Left lung (tissue), 10 donors: Measurements from ENCODE around the gene TCN2. TPM values are rescaled to one million over a fixed set of nuclear protein-coding genes. Genes with fewer than 3 reads are reported as not detected.
A peak's percentile ranks its signal among the peaks of the same experiment; 100 is the strongest.

Experiments used
- ATAC-seq: fragments of 200-7000 bp; cut with Tn5 transposase; one replicate; pipeline ENCODE4 v1.9.1; 2020; ENCODE audit warnings: moderate library complexity
- DNase-seq, 4 donors: peaks; one replicate each; pipeline ENCODE4 v3.0.0-alpha.2; 2013 to 2020
- H3K27ac ChIP-seq, 2 donors: fragments of 200-600 bp; sonication (generic) in 1 of 2; one replicate each; pipeline versions ENCODE4 v1.5.0 to v1.8.0; 2020 to 2021
- H3K27me3 ChIP-seq, 2 donors: fragments of 200-600 bp; sonication (generic) in 1 of 2; one replicate each; pipeline versions ENCODE4 v1.5.0 to v1.8.0; 2020 to 2021
- H3K36me3 ChIP-seq, 2 donors: fragments of 200-600 bp; sonication (generic) in 1 of 2; one replicate each; pipeline versions ENCODE4 v1.5.0 to v1.8.0; 2020 to 2021
- H3K4me1 ChIP-seq, 2 donors: fragments of 200-600 bp; one replicate each; pipeline ENCODE4 v1.8.0; 2021
- H3K4me3 ChIP-seq, 2 donors: fragments of 200-600 bp; sonication (generic) in 1 of 2; one replicate each; pipeline versions ENCODE4 v1.5.0 to v1.8.0; 2020 to 2021; ENCODE audit warnings: mild to moderate bottlenecking in 1 of 2
- H3K9me3 ChIP-seq, 2 donors: fragments of 200-600 bp; sonication (generic) in 1 of 2; one replicate each; pipeline versions ENCODE4 v1.5.0 to v1.8.0; 2020 to 2021
- intact Hi-C, 2 donors: fragments of 100-400 bp; cut with DNase I; formaldehyde crosslinking; loops; one replicate each; pipeline versions ENCODE4 v1.11.2 to v1.14.2; 2022
- polyA plus RNA-seq, 6 donors: library from polyadenylated mRNA; unstranded; fragments of 120-200 nt; gene quantifications; one replicate each; pipeline ENCODE4 v1.2.1, GENCODE V29; 2013; ENCODE audit not compliant: insufficient read length in 6 of 6
- total RNA-seq, 2 donors: library from RNA; stranded (reverse); fragmentation: NEBNext Ultra II Directional; extraction: Animal tissue kit (Norgen Biotek cat#: 25700); gene quantifications; one replicate each; pipeline ENCODE4 v1.2.1, GENCODE V29; 2021
- TF ChIP-seq, protein P1 (sequence below), 2 donors: fragments of 200-600 bp; sonication (generic) in 1 of 2; IDR thresholded peaks; one replicate each; pipeline versions ENCODE4 v1.5.0 to v1.8.0; 2021; ENCODE audit warnings: antibody characterized with exemption in 2 of 2
- donor health status: DM: no; HTN: yes; CAD: no.
- donor health status: DM: no; HTN: no; CAD: no.

TCN2 gene
- total and polyA plus RNA-seq, 8 donors, result 22.4 to 57.6 (median 33.2) TPM

DNA sequence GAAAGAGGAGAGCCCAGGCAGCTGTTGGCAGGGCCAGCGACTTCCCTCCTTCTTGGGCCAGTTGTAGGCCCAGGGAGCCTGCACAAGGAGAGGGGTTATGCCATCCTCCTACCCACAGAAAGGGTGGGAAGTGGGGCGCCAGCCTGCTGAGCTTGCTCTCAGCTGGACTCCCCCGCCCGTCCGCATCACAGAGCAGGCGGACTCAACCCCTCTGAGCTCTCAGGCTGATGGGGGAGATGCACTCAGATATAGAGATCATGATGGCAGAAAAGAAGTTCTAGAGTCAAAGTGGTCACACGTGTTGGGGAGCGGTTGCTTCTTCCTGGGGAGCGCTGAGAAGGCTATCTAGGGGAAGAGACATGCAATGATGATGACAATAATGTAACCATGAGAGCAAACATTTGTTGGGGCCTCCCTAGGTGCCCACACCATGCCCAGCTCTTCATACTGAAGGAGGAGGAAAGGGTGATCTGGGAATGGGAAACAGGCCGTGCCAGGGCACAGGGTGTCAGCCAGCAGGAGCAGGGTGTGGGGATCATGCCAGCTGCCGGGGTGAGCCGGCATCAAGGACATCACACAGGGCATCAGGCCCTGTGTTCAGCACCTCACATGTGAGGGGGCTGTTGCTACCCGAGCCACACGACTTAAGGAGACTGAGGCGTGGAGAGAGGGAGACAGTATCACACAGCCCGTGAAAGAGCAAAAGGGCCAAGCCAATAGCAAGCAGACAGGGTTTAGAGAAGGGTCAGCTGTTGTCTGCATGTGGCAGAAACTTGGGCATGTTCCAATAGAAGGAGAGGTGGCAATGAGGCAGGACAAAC lies 36.3 kb downstream of the TCN2 start:
- H3K4me1 ChIP-seq, result no peaks in the 10 kb centered on the region
- no peak overlapping the region for H3K27ac ChIP-seq
- TF ChIP-seq, protein P1, sequence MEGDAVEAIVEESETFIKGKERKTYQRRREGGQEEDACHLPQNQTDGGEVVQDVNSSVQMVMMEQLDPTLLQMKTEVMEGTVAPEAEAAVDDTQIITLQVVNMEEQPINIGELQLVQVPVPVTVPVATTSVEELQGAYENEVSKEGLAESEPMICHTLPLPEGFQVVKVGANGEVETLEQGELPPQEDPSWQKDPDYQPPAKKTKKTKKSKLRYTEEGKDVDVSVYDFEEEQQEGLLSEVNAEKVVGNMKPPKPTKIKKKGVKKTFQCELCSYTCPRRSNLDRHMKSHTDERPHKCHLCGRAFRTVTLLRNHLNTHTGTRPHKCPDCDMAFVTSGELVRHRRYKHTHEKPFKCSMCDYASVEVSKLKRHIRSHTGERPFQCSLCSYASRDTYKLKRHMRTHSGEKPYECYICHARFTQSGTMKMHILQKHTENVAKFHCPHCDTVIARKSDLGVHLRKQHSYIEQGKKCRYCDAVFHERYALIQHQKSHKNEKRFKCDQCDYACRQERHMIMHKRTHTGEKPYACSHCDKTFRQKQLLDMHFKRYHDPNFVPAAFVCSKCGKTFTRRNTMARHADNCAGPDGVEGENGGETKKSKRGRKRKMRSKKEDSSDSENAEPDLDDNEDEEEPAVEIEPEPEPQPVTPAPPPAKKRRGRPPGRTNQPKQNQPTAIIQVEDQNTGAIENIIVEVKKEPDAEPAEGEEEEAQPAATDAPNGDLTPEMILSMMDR (IDR thresholded peaks at IDR 0.05), result no peak
- no peak overlapping the region for H3K4me3 ChIP-seq
- H3K27me3 ChIP-seq, result no peaks in the 10 kb centered on the region
- no peak for ATAC-seq
- no peak for DNase-seq
- H3K36me3 ChIP-seq, result no peaks in the 10 kb centered on the region
- intact Hi-C loops, result no loop called here
- no peaks in the 10 kb centered on the region for H3K9me3 ChIP-seq

DNA sequence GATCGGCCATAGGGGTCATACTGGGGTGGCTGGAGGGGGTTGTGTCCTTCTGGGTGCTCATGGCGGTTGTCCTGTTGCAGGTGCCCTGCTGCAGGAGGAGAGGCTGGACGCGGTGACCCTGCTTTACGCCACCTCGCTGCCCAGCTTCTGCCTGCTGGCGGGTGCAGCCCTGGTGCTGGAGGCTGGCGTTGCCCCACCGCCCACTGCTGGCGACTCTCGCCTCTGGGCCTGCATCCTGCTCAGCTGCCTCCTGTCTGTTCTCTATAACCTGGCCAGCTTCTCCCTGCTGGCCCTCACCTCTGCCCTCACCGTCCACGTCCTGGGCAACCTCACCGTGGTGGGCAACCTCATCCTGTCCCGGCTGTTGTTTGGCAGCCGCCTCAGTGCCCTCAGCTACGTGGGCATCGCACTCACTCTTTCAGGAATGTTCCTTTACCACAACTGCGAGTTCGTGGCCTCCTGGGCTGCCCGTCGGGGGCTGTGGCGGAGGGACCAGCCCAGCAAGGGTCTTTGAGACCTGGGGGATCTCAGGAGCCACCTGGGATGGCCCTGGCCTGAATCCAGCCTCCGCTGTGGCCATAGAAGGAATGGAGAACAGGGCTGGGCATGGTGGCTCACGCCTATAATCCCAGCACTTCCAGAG lies 39.7 kb downstream of the TCN2 start:
- DNase-seq (no peak), ATAC-seq (no peak)
- TF ChIP-seq, protein P1 (IDR thresholded peaks at IDR 0.05), result no peak
- Histone ChIP-seq H3K27ac (no peak overlapping the region), H3K4me1 (peaks cover 3 to 14% of the 10 kb centered on the region in 2 donors), H3K9me3 (no peaks in the 10 kb centered on the region), H3K27me3 (no peaks in the 10 kb centered on the region), H3K4me3 (no peak overlapping the region), H3K36me3 (no peaks in the 10 kb centered on the region)
- intact Hi-C loops, result no loop called here

DNA sequence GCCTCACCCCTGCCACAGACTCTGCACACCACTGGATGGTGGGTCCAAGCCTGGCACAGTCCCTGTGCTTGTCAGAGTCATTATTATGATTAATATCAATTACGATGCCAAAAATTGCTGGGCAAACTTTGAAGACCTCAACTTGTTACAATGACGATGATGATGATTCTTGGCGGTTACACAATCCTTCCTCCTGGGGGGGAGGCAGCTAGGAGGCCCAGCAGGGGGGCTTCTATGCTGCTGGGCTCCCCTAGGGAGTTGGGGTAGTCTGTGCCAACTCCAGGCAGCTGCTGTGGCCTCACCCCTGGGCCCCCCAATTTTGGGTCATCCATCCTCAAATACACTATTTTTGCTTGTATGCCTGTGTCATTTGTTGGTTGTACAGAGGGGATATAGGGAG lies 40.6 kb downstream of the TCN2 start:
- no peak for ATAC-seq
- DNase-seq, result no peak
- no peak overlapping the region for H3K4me3 ChIP-seq
- TF ChIP-seq, protein P1 (IDR thresholded peaks at IDR 0.05), result no peak
- intact Hi-C loops, result no loop called here
- peaks cover 3 to 14% of the 10 kb centered on the region in 2 donors for H3K4me1 ChIP-seq
- H3K36me3 ChIP-seq, result no peaks in the 10 kb centered on the region
- H3K27ac ChIP-seq, result no peak overlapping the region
- no peaks in the 10 kb centered on the region for H3K9me3 ChIP-seq
- no peaks in the 10 kb centered on the region for H3K27me3 ChIP-seq

DNA sequence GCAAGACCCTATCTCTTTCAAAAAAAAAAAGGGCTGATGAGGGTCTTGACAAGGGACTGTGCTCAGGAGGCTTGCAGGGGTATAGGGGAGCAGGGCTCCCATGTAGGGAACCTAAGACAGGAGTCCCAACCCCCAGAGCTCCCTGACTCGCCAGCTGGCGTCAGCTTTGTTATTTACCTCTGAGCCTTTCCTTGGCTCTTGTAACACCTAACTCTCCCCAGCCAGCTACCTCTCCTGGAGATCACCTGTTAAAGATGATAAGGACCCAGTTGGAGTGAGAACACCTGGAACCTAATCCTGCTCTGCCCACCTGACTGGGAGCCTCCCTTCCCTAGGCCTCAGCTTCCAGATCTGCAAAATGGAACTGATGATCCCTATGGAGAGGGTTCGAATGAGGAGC lies 41.9 kb downstream of the TCN2 start:
- ATAC-seq, result no peak
- intact Hi-C loops, result no loop called here
- no peak overlapping the region for H3K4me3 ChIP-seq

More for the DNA sequence above, 41.9 kb downstream of the TCN2 start:
- Histone ChIP-seq H3K4me1 (peaks cover 3 to 14% of the 10 kb centered on the region in 2 donors), H3K9me3 (no peaks in the 10 kb centered on the region), H3K27ac (peak overlapping the region in 1 of 2 donors; percentile 7), H3K27me3 (no peaks in the 10 kb centered on the region), H3K36me3 (no peaks in the 10 kb centered on the region)
- TF ChIP-seq, protein P1 (IDR thresholded peaks at IDR 0.05), result no peak
- no peak for DNase-seq
